HUES64 (cell line): ENCODE results near the gene BRD2.

Experiments used
- H3K27ac ChIP-seq: 2 replicates; pipeline ENCODE4 v1.7.0; 2013; ENCODE audit warnings: low read depth, low read length, inconsistent platforms
- H3K27me3 ChIP-seq: 2 replicates; pipeline ENCODE4 v1.6.1; 2013; ENCODE audit warnings: mild to moderate bottlenecking, low read length; ENCODE audit not compliant: insufficient read depth
- H3K36me3 ChIP-seq: 2 replicates; pipeline ENCODE4 v1.6.1; 2013; ENCODE audit warnings: mild to moderate bottlenecking, low read length; ENCODE audit not compliant: insufficient read depth
- H3K4me1 ChIP-seq: 2 replicates; pipeline ENCODE4 v1.6.1; 2013; ENCODE audit warnings: mild to moderate bottlenecking, low read length, moderate library complexity; ENCODE audit not compliant: insufficient read depth
- H3K4me3 ChIP-seq: 2 replicates; pipeline ENCODE4 v1.5.1; 2013; ENCODE audit warnings: mild to moderate bottlenecking, low read length, moderate library complexity
- H3K9ac ChIP-seq: 2 replicates; pipeline ENCODE4 v1.6.1; 2013; ENCODE audit warnings: mild to moderate bottlenecking, low read depth, low read length
- H3K9me3 ChIP-seq: 2 replicates; pipeline ENCODE4 v1.6.1; 2013; ENCODE audit warnings: low read depth, low read length; ENCODE audit not compliant: insufficient read depth
- WGBS: fragments of 150-250, 120-280 bp; methylation state at CpG from one replicate; pipeline ENCODE4 v1.1.7; 2013; ENCODE audit warnings: missing lambda C conversion rate; 5-methylcytosine and 5-hydroxymethylcytosine counted together

The BRD2 gene

DNA sequence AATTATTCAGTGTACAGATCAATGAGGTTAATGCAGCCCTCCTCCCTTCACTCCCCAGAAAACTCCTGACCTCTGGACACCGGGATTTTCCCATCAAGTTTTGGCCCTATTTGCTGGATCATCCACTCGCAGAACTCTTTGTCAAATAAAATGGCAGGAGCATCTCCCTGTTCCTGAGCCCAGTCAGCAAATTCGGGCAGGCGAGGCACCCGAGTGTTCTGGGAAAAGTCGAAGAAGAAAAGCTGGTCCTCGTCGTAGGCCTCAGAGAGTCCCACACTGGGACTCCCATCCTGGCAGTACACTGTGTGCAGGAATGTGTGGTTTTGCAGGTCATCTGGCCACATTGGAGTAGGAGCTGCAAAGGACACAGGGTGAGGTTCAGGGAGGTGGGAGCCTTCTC is 17.9 kb upstream of the BRD2 start:
- H3K4me1 ChIP-seq = peaks cover 10% of the 10 kb centered on the region

GRCh38 chr6:32952817-32953739 is 15.3 kb upstream of the BRD2 start, which contains the start of gene HLA-DMA:
Gene HLA-DMA (minus strand): TSS chr6:32953097. CDS start chr6:32953036, 61 bp downstream.
- no peaks in the 10 kb centered on the region for H3K27me3 ChIP-seq
- H3K9me3 ChIP-seq = no peaks in the 10 kb centered on the region
- no peaks in the 10 kb centered on the region for H3K36me3 ChIP-seq
- no peak within 1 kb of the TSS; the same call in 1 of the 2 replicates for H3K27ac ChIP-seq
- H3K9ac ChIP-seq = no peak within 1 kb of the TSS
- H3K4me1 ChIP-seq = peaks cover 6% of the 10 kb centered on the region
- 0 out of 2 replicates have a peak within 1 kb of the TSS, but pooled peaks have one; percentile 22 for H3K4me3 ChIP-seq
- 46% methylated on average over 10 of the region's 10 CpGs for WGBS

More for the DNA sequence above, 17.9 kb upstream of the BRD2 start:
- no peak overlapping the region for H3K9ac ChIP-seq
- H3K9me3 ChIP-seq = 0 out of 2 replicates have a peak, but pooled peaks cover 2% of the 10 kb centered on the region
- no peaks in the 10 kb centered on the region for H3K36me3 ChIP-seq
- 93% methylated on average over 8 of the region's 8 CpGs for WGBS
- no peak overlapping the region for H3K27ac ChIP-seq
- H3K27me3 ChIP-seq = no peaks in the 10 kb centered on the region
- H3K4me3 ChIP-seq = no peak overlapping the region

DNA sequence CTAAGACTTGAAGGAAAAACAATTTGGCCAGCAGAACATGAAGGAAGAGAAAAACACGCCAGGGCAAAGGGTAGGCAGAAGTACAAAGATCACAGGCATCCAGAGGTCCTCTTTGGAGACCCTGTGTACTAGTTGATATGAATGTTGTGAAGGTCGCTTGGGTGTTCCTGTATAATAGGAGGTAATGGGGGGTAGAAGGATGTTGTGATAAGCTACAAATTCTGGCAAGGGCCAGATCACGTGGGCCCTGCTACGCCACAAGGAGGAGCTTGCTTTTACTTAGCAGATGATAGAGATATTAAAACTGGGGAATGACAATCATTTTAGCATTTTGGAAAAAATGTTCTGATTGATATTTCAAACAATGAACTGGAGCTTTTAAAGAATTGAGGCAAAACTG is 14.6 kb upstream of the BRD2 start:
- H3K9me3 ChIP-seq = no peaks in the 10 kb centered on the region
- no peak overlapping the region for H3K9ac ChIP-seq
- H3K36me3 ChIP-seq = no peaks in the 10 kb centered on the region
- WGBS = 82% methylated on average over 4 of the region's 4 CpGs
- H3K27me3 ChIP-seq = no peaks in the 10 kb centered on the region
- no peak overlapping the region for H3K27ac ChIP-seq
- H3K4me3 ChIP-seq = no peak overlapping the region
- peaks cover 6% of the 10 kb centered on the region for H3K4me1 ChIP-seq

GRCh38 chr6:32954267-32954666 is 14.1 kb upstream of the BRD2 start:
- Histone ChIP-seq H3K9ac (no peak overlapping the region), H3K4me1 (peaks cover 6% of the 10 kb centered on the region), H3K9me3 (no peaks in the 10 kb centered on the region), H3K4me3 (no peak overlapping the region), H3K27ac (no peak overlapping the region), H3K27me3 (no peaks in the 10 kb centered on the region), H3K36me3 (no peaks in the 10 kb centered on the region)
- 91% methylated on average over 4 of the region's 4 CpGs for WGBS

DNA sequence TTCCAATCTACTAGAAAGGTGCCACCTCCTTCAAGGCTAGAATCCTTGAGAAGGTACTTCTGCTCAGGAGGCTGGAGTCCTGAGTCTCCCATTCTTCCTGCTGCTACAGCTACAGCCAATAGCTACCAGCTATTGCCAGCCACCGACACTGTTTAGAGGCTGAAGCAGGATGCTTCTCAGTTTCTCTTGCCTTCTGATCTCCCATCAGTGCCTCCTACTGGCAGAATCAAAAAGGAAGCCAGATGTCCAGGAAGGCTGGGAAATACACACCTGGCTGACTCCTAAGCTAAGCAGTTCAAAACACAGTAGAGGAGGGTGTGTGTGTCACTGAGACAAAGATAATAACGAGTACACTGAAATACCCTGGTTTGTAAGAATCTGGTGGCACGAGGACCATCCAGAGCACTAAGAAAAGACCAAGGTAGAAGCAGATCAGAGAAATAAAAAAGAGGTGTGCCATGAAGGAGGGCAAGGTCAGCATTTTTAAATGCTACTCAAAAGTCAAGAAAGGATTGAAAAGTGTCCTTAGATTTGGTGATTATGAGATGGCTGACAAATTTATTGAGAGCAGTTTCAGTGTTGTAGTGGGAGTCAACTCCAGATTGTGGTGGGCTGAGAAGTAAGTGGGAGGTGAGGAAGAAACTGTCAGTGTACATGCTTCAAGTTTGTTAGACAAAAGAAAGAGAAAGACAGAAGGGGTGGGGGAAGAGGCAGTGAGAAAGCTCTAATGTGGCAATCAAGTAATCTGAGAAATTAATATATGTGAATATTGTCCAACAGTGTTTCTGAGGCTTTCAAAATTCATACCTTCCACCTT is 13.2 kb upstream of the BRD2 start:
- Histone ChIP-seq H3K27ac (no peak overlapping the region), H3K4me1 (peaks cover 6% of the 10 kb centered on the region), H3K9me3 (no peaks in the 10 kb centered on the region), H3K27me3 (no peaks in the 10 kb centered on the region), H3K4me3 (no peak overlapping the region), H3K36me3 (no peaks in the 10 kb centered on the region), H3K9ac (no peak overlapping the region)
- 40% methylated on average over 3 of the region's 3 CpGs for WGBS

DNA sequence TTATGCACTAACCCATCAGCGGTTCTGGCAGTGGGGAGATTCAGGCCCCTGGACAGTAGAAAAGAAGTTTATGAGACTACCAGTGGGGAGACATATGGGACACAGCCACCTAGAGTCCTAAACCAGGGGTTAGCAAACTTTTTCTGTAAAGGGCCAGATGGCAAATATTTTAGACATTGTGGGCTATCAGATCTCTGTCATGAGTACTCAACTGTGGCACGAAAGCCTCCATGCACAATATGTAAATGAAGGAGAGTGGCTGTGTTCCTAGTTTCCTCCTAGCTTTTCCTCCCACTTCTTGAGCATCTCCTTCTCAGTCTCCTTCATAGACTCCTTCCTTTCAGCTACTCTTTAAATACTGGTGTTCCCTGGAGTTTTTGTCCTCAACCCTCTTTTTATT is 12.2 kb upstream of the BRD2 start:
- no peak overlapping the region for H3K27ac ChIP-seq
- H3K9ac ChIP-seq = no peak overlapping the region

DNA sequence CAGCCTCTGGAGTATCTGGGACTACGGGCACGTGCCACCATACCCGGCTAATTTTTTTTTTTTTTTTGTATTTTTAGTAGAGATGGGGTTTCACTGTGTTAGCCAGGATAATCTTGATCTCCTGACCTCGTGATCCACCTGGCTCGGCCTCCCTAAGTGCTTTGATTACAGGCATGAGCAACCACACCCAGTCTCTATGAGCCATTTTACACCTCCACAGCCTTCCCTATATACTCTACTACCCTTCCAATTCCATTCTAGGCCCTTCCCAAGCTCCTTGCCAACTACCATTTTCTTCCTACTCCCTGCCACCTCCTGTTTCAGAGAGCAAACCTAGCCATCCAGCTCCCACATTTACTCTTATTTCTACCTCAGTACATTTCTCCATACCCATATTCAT is 7.8 kb upstream of the BRD2 start:
- Histone ChIP-seq H3K9ac (no peak overlapping the region), H3K36me3 (no peaks in the 10 kb centered on the region), H3K27me3 (no peaks in the 10 kb centered on the region), H3K4me1 (no peaks in the 10 kb centered on the region), H3K4me3 (no peak overlapping the region), H3K27ac (no peak overlapping the region), H3K9me3 (no peaks in the 10 kb centered on the region)
- WGBS = 98% methylated on average over 5 of the region's 5 CpGs

More for the DNA sequence above, 12.2 kb upstream of the BRD2 start:
- WGBS = 75% methylated on average over 2 of the region's 2 CpGs
- Histone ChIP-seq H3K4me3 (no peak overlapping the region), H3K4me1 (peaks cover 6% of the 10 kb centered on the region), H3K9me3 (no peaks in the 10 kb centered on the region), H3K27me3 (no peaks in the 10 kb centered on the region), H3K36me3 (no peaks in the 10 kb centered on the region)

GRCh38 chr6:32962213-32962826 is 6.1 kb upstream of the BRD2 start:
- H3K27ac ChIP-seq = no peak overlapping the region
- no peaks in the 10 kb centered on the region for H3K27me3 ChIP-seq
- H3K36me3 ChIP-seq = no peaks in the 10 kb centered on the region
- WGBS = 78% methylated on average over 1 of the region's 1 CpG
- H3K9me3 ChIP-seq = no peaks in the 10 kb centered on the region
- H3K4me3 ChIP-seq = no peak overlapping the region
- H3K4me1 ChIP-seq = peaks cover 7% of the 10 kb centered on the region; the same call in 1 of the 2 replicates
- no peak overlapping the region for H3K9ac ChIP-seq

- H3K27me3 ChIP-seq = no peaks in the 10 kb centered on the region
- H3K27ac ChIP-seq = no peak overlapping the region
- no peak overlapping the region for H3K4me3 ChIP-seq
- no peaks in the 10 kb centered on the region for H3K9me3 ChIP-seq
- H3K9ac ChIP-seq = no peak overlapping the region
- 90% methylated on average over 1 of the region's 1 CpG for WGBS
- H3K36me3 ChIP-seq = no peaks in the 10 kb centered on the region
- peaks cover 7% of the 10 kb centered on the region; the same call in 1 of the 2 replicates for H3K4me1 ChIP-seq
Measured at GRCh38 chr6:32963866-32964265, 4.5 kb upstream of the BRD2 start.

GRCh38 chr6:32964776-32965175 is 3.6 kb upstream of the BRD2 start:
- 89% methylated on average over 5 of the region's 5 CpGs for WGBS
- no peak overlapping the region for H3K4me3 ChIP-seq
- no peaks in the 10 kb centered on the region for H3K9me3 ChIP-seq
- H3K4me1 ChIP-seq = peaks cover 7% of the 10 kb centered on the region; the same call in 1 of the 2 replicates
- H3K27me3 ChIP-seq = no peaks in the 10 kb centered on the region
- no peaks in the 10 kb centered on the region for H3K36me3 ChIP-seq
- no peak overlapping the region for H3K9ac ChIP-seq
- no peak overlapping the region for H3K27ac ChIP-seq
